Keratinocyte (primary cell): Measurements from ENCODE around the gene NOL12. TPM values are rescaled to one million over a fixed set of nuclear protein-coding genes. Genes with fewer than 3 reads are reported as not detected.

Source experiments
- DNase-seq: peaks from one replicate; pipeline ENCODE4 v3.0.0-alpha.2; 2011; ENCODE audit warnings: low read depth, missing footprints, low spot score
- FAIRE-seq: peaks from 2 replicates; lab custom pipeline; 2011; peaks lifted over from hg19 to GRCh38; lab: Jason Lieb, UNC
- H2AFZ ChIP-seq: 2 replicates; pipeline ENCODE4 v1.6.0; 2012; ENCODE audit warnings: low read length, control low read depth, inconsistent platforms; ENCODE audit not compliant: control insufficient read depth
- H3K27ac ChIP-seq: 2 replicates; pipeline ENCODE4 v1.5.1; 2011; ENCODE audit warnings: low read length; ENCODE audit not compliant: control insufficient read depth, insufficient read depth
- H3K27me3 ChIP-seq: 3 replicates; pipeline ENCODE4 v1.6.0; 2011; ENCODE audit warnings: low read length; ENCODE audit not compliant: control insufficient read depth, insufficient read depth; ENCODE audit errors: extremely low read depth
- H3K36me3 ChIP-seq, 2 experiments: 2 replicates in 1 of 2; 3 replicates in 1 of 2; pipeline ENCODE4 v1.5.1; 2011; ENCODE audit warnings: low read length in 2 of 2, mild to moderate bottlenecking in 1 of 2; ENCODE audit not compliant: control insufficient read depth in 2 of 2, insufficient read depth in 2 of 2; ENCODE audit errors: extremely low read depth in 1 of 2
- H3K4me1 ChIP-seq: 3 replicates; pipeline ENCODE4 v1.5.1; 2011; ENCODE audit warnings: low read length; ENCODE audit not compliant: control insufficient read depth, insufficient read depth; ENCODE audit errors: extremely low read depth
- H3K4me2 ChIP-seq: 3 replicates; pipeline ENCODE4 v1.6.0; 2011; ENCODE audit warnings: low read depth, low read length; ENCODE audit not compliant: control insufficient read depth, insufficient read depth; ENCODE audit errors: extremely low read depth
- H3K4me3 ChIP-seq, 3 experiments: fragments of 200-600 bp in 1 of 3; sonication (generic) in 1 of 3; 2 replicates in 2 of 3; 3 replicates in 1 of 3; pipeline ENCODE4 v1.5.1; 2011 to 2016; ENCODE audit warnings: low read length in 3 of 3, mild to moderate bottlenecking in 3 of 3, control low read depth in 2 of 3, inconsistent platforms in 1 of 3, low read depth in 1 of 3, mixed read lengths in 1 of 3, mixed run types in 1 of 3, moderate library complexity in 1 of 3; ENCODE audit not compliant: control insufficient read depth in 2 of 3, insufficient read depth in 2 of 3; ENCODE audit errors: extremely low read depth in 1 of 3
- H3K79me2 ChIP-seq: 2 replicates; pipeline ENCODE4 v1.6.0; 2012; ENCODE audit warnings: low read length; ENCODE audit not compliant: control insufficient read depth, insufficient read depth
- H3K9ac ChIP-seq: 3 replicates; pipeline ENCODE4 v1.6.0; 2011; ENCODE audit warnings: low read length; ENCODE audit not compliant: control insufficient read depth, insufficient read depth; ENCODE audit errors: extremely low read depth
- H3K9me1 ChIP-seq: 3 replicates; pipeline ENCODE4 v1.6.0; 2011; ENCODE audit warnings: low read length; ENCODE audit not compliant: control insufficient read depth, insufficient read depth; ENCODE audit errors: extremely low read depth
- H3K9me3 ChIP-seq: 2 replicates; pipeline ENCODE4 v1.5.1; 2012; ENCODE audit warnings: low read depth, low read length; ENCODE audit not compliant: control insufficient read depth
- H4K20me1 ChIP-seq: 3 replicates; pipeline ENCODE4 v1.6.0; 2011; ENCODE audit warnings: low read length; ENCODE audit not compliant: control insufficient read depth, insufficient read depth; ENCODE audit errors: extremely low read depth
- CTCF ChIP-seq, 3 experiments: IDR thresholded peaks in 1 of 3; conservative IDR thresholded peaks in 1 of 3; optimal IDR thresholded peaks in 1 of 3; 2 replicates in 2 of 3; 3 replicates in 1 of 3; pipeline versions ENCODE3 to v1.5.1; 2011; ENCODE audit warnings: low read length in 3 of 3, mild to moderate bottlenecking in 3 of 3, moderate library complexity in 2 of 3, control low read depth in 1 of 3, inconsistent platforms in 1 of 3; ENCODE audit not compliant: insufficient read depth in 2 of 3; ENCODE audit errors: extremely low read depth in 1 of 3
- EZH2 ChIP-seq: IDR thresholded peaks from one replicate; pipeline ENCODE4 v1.6.1; 2012; ENCODE audit warnings: inconsistent platforms, mild to moderate bottlenecking, low read length, moderate library complexity
- dilution Hi-C: fragments of 300-500 bp; cut with MboI; formaldehyde crosslinking; loops from one replicate; pipeline ENCODE4 v1.7.0; 2020; ENCODE audit warnings: low sequenced_read_pairs; ENCODE audit not compliant: extremely low pct_ligation_motif_present
- polyA plus RNA-seq, 5 experiments: library from polyadenylated mRNA; depleted of rRNA in 3 of 5; stranded (reverse) in 3 of 5; stranded (forward) in 1 of 5; unstranded in 1 of 5; fragments of >200 nt; gene quantifications; 1 replicate in 1 of 5; 2 replicates in 3 of 5; 3 replicates in 1 of 5; pipeline versions ENCODE4 v1.2.1 to v1.2.3, GENCODE V29; 2011 to 2012; ENCODE audit warnings: missing spikeins in 2 of 5, low read depth in 1 of 5, low replicate concordance in 1 of 5

NOL12 gene
- polyA plus RNA-seq, 1 donor (not counting 4 experiments of a cell fraction or from before 2014, with no cell fraction given): 23.8 TPM

GRCh38 chr22:37647317-37647716, 38.8 kb upstream of the NOL12 start:
- FAIRE-seq (no peak), DNase-seq (no peak)
- dilution Hi-C loops: no loop called here
- H4K20me1 ChIP-seq: no peaks in the 10 kb centered on the region
- no peak overlapping the region for H3K27ac ChIP-seq
- no peak overlapping the region for H3K9ac ChIP-seq
- H3K9me1 ChIP-seq: no peaks in the 10 kb centered on the region
- no peaks in the 10 kb centered on the region for H3K9me3 ChIP-seq
- no peak overlapping the region for H3K4me2 ChIP-seq
- H3K79me2 ChIP-seq: peaks cover 11% of the 10 kb centered on the region
- H2AFZ ChIP-seq: no peak overlapping the region
- no peak overlapping the region for H3K4me3 ChIP-seq
- peaks cover 58 to 59% of the 10 kb centered on the region in 2 experiments for H3K36me3 ChIP-seq
- H3K4me1 ChIP-seq: peaks cover 6% of the 10 kb centered on the region
- no peaks in the 10 kb centered on the region for H3K27me3 ChIP-seq
- no peak for TF ChIP-seq CTCF (optimal IDR thresholded peaks at IDR 0.05 in 1 of 3, IDR thresholded peaks at IDR 0.05 in 1 of 3, conservative IDR thresholded peaks at IDR 0.05 in 1 of 3; ENCODE audit: extremely low read depth in 1 of 3, insufficient read depth in 2 of 3, low read length in 3 of 3)
- no peak for TF ChIP-seq EZH2

GRCh38 chr22:37647928-37648327, 38.2 kb upstream of the NOL12 start:
- H3K4me1 ChIP-seq: peaks cover 6% of the 10 kb centered on the region
- no peaks in the 10 kb centered on the region for H4K20me1 ChIP-seq
- H3K9me3 ChIP-seq: no peaks in the 10 kb centered on the region
- no peak overlapping the region for H3K4me3 ChIP-seq
- H3K36me3 ChIP-seq: peaks cover 53 to 56% of the 10 kb centered on the region in 2 experiments
- H3K9ac ChIP-seq: no peak overlapping the region
- H3K27ac ChIP-seq: no peak overlapping the region
- H3K79me2 ChIP-seq: peaks cover 11% of the 10 kb centered on the region
- H3K9me1 ChIP-seq: no peaks in the 10 kb centered on the region
- no peaks in the 10 kb centered on the region for H3K27me3 ChIP-seq
- H2AFZ ChIP-seq: no peak overlapping the region
- TF ChIP-seq EZH2: no peak
- TF ChIP-seq CTCF (optimal IDR thresholded peaks at IDR 0.05 in 1 of 3, IDR thresholded peaks at IDR 0.05 in 1 of 3, conservative IDR thresholded peaks at IDR 0.05 in 1 of 3; ENCODE audit: extremely low read depth in 1 of 3, insufficient read depth in 2 of 3, low read length in 3 of 3): no peak
- no peak overlapping the region for H3K4me2 ChIP-seq
- DNase-seq (no peak), FAIRE-seq (no peak)
- dilution Hi-C loops: no loop called here
